ENCODE results near the gene TMEM88. TPM values are rescaled to one million over a fixed set of nuclear protein-coding genes. Genes with fewer than 3 reads are reported as not detected.

Gene TMEM88
- total and polyA plus RNA-seq, 2 of the 13 experiments (the other 11 are each of a cell fraction or from before 2014, with no cell fraction given) = 0.31 to 0.66 TPM

DNA sequence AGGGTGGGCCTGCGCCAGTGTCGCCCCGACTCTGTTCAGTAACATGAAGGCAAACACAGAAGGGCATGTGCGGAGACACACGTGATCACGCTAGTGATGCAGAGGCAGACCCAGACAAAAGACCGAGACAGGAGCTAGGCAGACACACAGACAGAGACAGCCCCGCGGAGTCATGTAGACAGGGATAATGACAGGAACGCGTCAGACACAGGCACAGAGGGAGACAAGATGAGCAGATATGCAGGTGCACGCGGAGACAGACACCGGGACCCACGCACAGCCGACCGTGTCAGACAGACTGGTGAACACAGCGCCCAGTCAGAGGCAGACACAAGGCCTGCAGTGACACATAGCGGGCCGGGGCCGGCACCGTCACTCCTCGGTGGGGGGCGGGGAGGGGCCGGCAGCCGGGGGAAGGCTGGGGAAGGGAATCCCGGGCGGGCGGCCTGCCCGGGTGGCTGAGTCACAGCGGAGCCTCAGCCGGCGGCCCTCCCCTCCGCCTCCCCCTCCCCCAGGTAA lies 13.4 kb upstream of the TMEM88 start (continued):
- TF ChIP-seq MEIS2 (CRISPR knock-in tag; IDR thresholded peaks at IDR 0.05) = 0 out of 2 replicates have a peak, but pooled peaks have one; percentile 9
- peak; percentile 40; the same call in 1 of the 2 replicates for TF ChIP-seq SP2 (CRISPR knock-in tag; IDR thresholded peaks at IDR 0.05)
- 0 out of 2 replicates have a peak, but pooled peaks have one; percentile 1 for TF ChIP-seq SMC3 (IDR thresholded peaks at IDR 0.05; ENCODE audit: low read length)
- 0 out of 2 replicates have a peak, but pooled peaks have one; percentile 40 for TF ChIP-seq ZNF678 (CRISPR knock-in tag; IDR thresholded peaks at IDR 0.05)
- peak; percentile 42 for TF ChIP-seq STAG1 (CRISPR knock-in tag; IDR thresholded peaks at IDR 0.05)
- TF ChIP-seq ZNF629 (CRISPR knock-in tag; conservative IDR thresholded peaks at IDR 0.05) = no peak
- TF ChIP-seq KDM2A (CRISPR knock-in tag; IDR thresholded peaks at IDR 0.05; ENCODE audit: borderline replicate concordance, low read depth) = peak; percentile 4; the same call in 1 of the 2 replicates
- TF ChIP-seq ZNF788 (CRISPR knock-in tag; IDR thresholded peaks at IDR 0.05; ENCODE audit: borderline replicate concordance) = peak; percentile 23; the same call in 1 of the 2 replicates
- 0 out of 2 replicates have a peak, but pooled peaks have one; percentile 33 for TF ChIP-seq RXRA (CRISPR knock-in tag; IDR thresholded peaks at IDR 0.05)
- TF ChIP-seq HMG20A (CRISPR knock-in tag; IDR thresholded peaks at IDR 0.05; ENCODE audit: borderline replicate concordance) = no peak
- TF ChIP-seq, protein P1, sequence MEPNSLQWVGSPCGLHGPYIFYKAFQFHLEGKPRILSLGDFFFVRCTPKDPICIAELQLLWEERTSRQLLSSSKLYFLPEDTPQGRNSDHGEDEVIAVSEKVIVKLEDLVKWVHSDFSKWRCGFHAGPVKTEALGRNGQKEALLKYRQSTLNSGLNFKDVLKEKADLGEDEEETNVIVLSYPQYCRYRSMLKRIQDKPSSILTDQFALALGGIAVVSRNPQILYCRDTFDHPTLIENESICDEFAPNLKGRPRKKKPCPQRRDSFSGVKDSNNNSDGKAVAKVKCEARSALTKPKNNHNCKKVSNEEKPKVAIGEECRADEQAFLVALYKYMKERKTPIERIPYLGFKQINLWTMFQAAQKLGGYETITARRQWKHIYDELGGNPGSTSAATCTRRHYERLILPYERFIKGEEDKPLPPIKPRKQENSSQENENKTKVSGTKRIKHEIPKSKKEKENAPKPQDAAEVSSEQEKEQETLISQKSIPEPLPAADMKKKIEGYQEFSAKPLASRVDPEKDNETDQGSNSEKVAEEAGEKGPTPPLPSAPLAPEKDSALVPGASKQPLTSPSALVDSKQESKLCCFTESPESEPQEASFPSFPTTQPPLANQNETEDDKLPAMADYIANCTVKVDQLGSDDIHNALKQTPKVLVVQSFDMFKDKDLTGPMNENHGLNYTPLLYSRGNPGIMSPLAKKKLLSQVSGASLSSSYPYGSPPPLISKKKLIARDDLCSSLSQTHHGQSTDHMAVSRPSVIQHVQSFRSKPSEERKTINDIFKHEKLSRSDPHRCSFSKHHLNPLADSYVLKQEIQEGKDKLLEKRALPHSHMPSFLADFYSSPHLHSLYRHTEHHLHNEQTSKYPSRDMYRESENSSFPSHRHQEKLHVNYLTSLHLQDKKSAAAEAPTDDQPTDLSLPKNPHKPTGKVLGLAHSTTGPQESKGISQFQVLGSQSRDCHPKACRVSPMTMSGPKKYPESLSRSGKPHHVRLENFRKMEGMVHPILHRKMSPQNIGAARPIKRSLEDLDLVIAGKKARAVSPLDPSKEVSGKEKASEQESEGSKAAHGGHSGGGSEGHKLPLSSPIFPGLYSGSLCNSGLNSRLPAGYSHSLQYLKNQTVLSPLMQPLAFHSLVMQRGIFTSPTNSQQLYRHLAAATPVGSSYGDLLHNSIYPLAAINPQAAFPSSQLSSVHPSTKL (CRISPR knock-in tag; IDR thresholded peaks at IDR 0.05) = 0 out of 2 replicates have a peak, but pooled peaks have one; percentile 26
- TF ChIP-seq ZNF782 (CRISPR knock-in tag; IDR thresholded peaks at IDR 0.05; ENCODE audit: borderline replicate concordance) = peak; percentile 64; the same call in 1 of the 2 replicates
- TF ChIP-seq, protein P2, sequence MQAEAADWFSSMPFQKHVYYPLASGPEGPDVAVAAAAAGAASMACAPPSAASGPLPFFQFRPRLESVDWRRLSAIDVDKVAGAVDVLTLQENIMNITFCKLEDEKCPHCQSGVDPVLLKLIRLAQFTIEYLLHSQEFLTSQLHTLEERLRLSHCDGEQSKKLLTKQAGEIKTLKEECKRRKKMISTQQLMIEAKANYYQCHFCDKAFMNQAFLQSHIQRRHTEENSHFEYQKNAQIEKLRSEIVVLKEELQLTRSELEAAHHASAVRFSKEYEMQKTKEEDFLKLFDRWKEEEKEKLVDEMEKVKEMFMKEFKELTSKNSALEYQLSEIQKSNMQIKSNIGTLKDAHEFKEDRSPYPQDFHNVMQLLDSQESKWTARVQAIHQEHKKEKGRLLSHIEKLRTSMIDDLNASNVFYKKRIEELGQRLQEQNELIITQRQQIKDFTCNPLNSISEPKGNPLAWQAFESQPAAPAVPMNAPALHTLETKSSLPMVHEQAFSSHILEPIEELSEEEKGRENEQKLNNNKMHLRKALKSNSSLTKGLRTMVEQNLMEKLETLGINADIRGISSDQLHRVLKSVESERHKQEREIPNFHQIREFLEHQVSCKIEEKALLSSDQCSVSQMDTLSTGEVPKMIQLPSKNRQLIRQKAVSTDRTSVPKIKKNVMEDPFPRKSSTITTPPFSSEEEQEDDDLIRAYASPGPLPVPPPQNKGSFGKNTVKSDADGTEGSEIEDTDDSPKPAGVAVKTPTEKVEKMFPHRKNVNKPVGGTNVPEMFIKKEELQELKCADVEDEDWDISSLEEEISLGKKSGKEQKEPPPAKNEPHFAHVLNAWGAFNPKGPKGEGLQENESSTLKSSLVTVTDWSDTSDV (CRISPR knock-in tag; IDR thresholded peaks at IDR 0.05) = no peak
- no peak for TF ChIP-seq RELA (CRISPR knock-in tag; IDR thresholded peaks at IDR 0.05)
- TF ChIP-seq NFIB (CRISPR knock-in tag; IDR thresholded peaks at IDR 0.05; ENCODE audit: borderline replicate concordance) = 0 out of 2 replicates have a peak, but pooled peaks have one; percentile 56
- peak; percentile 12; the same call in 1 of the 2 replicates for TF ChIP-seq GATAD2A (CRISPR knock-in tag; IDR thresholded peaks at IDR 0.05)
- no peak for TF ChIP-seq ZNF383 (CRISPR knock-in tag; IDR thresholded peaks at IDR 0.05; ENCODE audit: borderline replicate concordance)
- peak; percentile 66 for TF ChIP-seq BHLHE40 (IDR thresholded peaks at IDR 0.05; ENCODE audit: low read length)
- no peak for TF ChIP-seq ZSCAN22 (CRISPR knock-in tag; IDR thresholded peaks at IDR 0.05)
- 0 out of 2 replicates have a peak, but pooled peaks have one; percentile 17 for TF ChIP-seq PITX1 (CRISPR knock-in tag; IDR thresholded peaks at IDR 0.05)
- TF ChIP-seq, protein P3, sequence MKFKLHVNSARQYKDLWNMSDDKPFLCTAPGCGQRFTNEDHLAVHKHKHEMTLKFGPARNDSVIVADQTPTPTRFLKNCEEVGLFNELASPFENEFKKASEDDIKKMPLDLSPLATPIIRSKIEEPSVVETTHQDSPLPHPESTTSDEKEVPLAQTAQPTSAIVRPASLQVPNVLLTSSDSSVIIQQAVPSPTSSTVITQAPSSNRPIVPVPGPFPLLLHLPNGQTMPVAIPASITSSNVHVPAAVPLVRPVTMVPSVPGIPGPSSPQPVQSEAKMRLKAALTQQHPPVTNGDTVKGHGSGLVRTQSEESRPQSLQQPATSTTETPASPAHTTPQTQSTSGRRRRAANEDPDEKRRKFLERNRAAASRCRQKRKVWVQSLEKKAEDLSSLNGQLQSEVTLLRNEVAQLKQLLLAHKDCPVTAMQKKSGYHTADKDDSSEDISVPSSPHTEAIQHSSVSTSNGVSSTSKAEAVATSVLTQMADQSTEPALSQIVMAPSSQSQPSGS (CRISPR knock-in tag; IDR thresholded peaks at IDR 0.05) = peak; percentile 6; the same call in 1 of the 2 replicates

Data from HepG2 (cell line).